Gastrocnemius medialis (tissue), 4 donors: ENCODE data around the gene REXO1. TPM values are rescaled to one million over a fixed set of nuclear protein-coding genes. Genes with fewer than 3 reads are reported as not detected.
A peak's percentile ranks its signal among the peaks of the same experiment; 100 is the strongest.
"Not testable (repeated sequence)": the region's sequence is repeated elsewhere in the genome, so short reads cannot be mapped to it uniquely, and the experiment has no call there.

Experiments
- ATAC-seq, 2 donors: fragments of 150-250 bp; one replicate each; pipeline ENCODE4 v1.9.1; 2016
- DNase-seq, 2 donors: peaks; one replicate each; pipeline ENCODE4 v3.0.0-alpha.2; 2019
- H3K27ac ChIP-seq, 4 donors: fragments of 200-600 bp; sonication (generic); 1 replicate in 1 of 4; 2 replicates in 3 of 4; pipeline ENCODE4 v1.5.1; 2016 to 2018; ENCODE audit warnings: mild to moderate bottlenecking in 2 of 4, moderate library complexity in 1 of 4
- H3K27me3 ChIP-seq, 3 donors: fragments of 200-600 bp; sonication (generic) in 2 of 3; 1 replicate in 1 of 3; 2 replicates in 2 of 3; pipeline versions ENCODE4 v1.5.1 to v1.6.0; 2016 to 2019; ENCODE audit warnings: mild to moderate bottlenecking in 1 of 3, moderate library complexity in 1 of 3
- H3K36me3 ChIP-seq, 2 donors: fragments of 200-600 bp; sonication (generic) in 1 of 2; one replicate each; pipeline ENCODE4 v1.5.1; 2017 to 2018
- H3K4me1 ChIP-seq, 2 donors: fragments of 200-600 bp; sonication (generic) in 1 of 2; one replicate each; pipeline ENCODE4 v1.5.1; 2016 to 2017; ENCODE audit warnings: mild to moderate bottlenecking in 2 of 2
- H3K4me3 ChIP-seq, 4 donors: fragments of 200-600 bp; sonication (generic) in 3 of 4; 1 replicate in 1 of 4; 2 replicates in 3 of 4; pipeline ENCODE4 v1.5.1; 2016 to 2019; ENCODE audit warnings: mild to moderate bottlenecking in 2 of 4
- H3K9me3 ChIP-seq, 3 donors: fragments of 200-600 bp; sonication (generic) in 2 of 3; 1 replicate in 1 of 3; 2 replicates in 2 of 3; pipeline ENCODE4 v1.5.1; 2016 to 2019
- CTCF ChIP-seq, 5 experiments: fragments of 450-650 bp in 3 of 5; fragments of 200-600 bp in 2 of 5; sonication (generic) in 2 of 5; IDR thresholded peaks in 4 of 5; conservative IDR thresholded peaks in 1 of 5; 1 replicate in 4 of 5; 2 replicates in 1 of 5; pipeline ENCODE4 v1.5.1; 2016 to 2019; ENCODE audit warnings: antibody characterized with exemption in 5 of 5, mild to moderate bottlenecking in 3 of 5, moderate library complexity in 3 of 5
- POLR2A ChIP-seq, 2 donors: fragments of 450-650 bp; IDR thresholded peaks; one replicate each; pipeline ENCODE4 v1.6.1; 2017; ENCODE audit warnings: antibody characterized with exemption in 2 of 2, mild to moderate bottlenecking in 2 of 2, moderate library complexity in 2 of 2
- in situ Hi-C, 4 donors: fragments of 200-750 bp; cut with MboI; loops; one replicate each; pipeline versions ENCODE4 v1.15.0 to v1.8.0; 2017; ENCODE audit warnings: low sequenced_read_pairs in 4 of 4
- intact Hi-C: fragments of 100-400 bp; cut with DNase I; formaldehyde crosslinking; loops from one replicate; pipeline ENCODE4 v1.15.1; 2023; ENCODE audit warnings: low total_unique reads
- total RNA-seq, 4 donors: library from RNA; depleted of rRNA; stranded (reverse); fragments of >200 nt; gene quantifications; one replicate each; pipeline versions ENCODE4 v1.1.0 to v1.2.3, GENCODE V29; 2016

The REXO1 gene
- total RNA-seq, 4 donors from 2014 or later: 10.8 to 28.5 (median 20.5) TPM

GRCh38 chr19:1888385-1888784, 40.1 kb upstream of the REXO1 start:
- H3K27ac ChIP-seq: no peak overlapping the region
- H3K9me3 ChIP-seq: no peaks in the 10 kb centered on the region
- ATAC-seq (no peak), DNase-seq (no peak)
- no peaks in the 10 kb centered on the region for H3K27me3 ChIP-seq
- no peak for TF ChIP-seq POLR2A (IDR thresholded peaks at IDR 0.05)
- TF ChIP-seq CTCF (IDR thresholded peaks at IDR 0.05 in 4 of 5, conservative IDR thresholded peaks at IDR 0.05 in 1 of 5): no peak
- peaks cover 12 to 16% of the 10 kb centered on the region in 2 donors for H3K4me1 ChIP-seq
- no peaks in the 10 kb centered on the region for H3K36me3 ChIP-seq
- H3K4me3 ChIP-seq: no peak overlapping the region
- in situ Hi-C loops (no loop called here), intact Hi-C loops (no loop called here)

- H3K27me3 ChIP-seq, in situ Hi-C loops, H3K4me3 ChIP-seq, H3K27ac ChIP-seq, DNase-seq, H3K36me3 ChIP-seq, intact Hi-C loops, H3K9me3 ChIP-seq, ATAC-seq: not testable (repeated sequence)
- H3K4me1 ChIP-seq: peaks cover 25 to 31% of the 10 kb centered on the region in 2 donors
Measured at GRCh38 chr19:1886360-1886759, 38.1 kb upstream of the REXO1 start.

GRCh38 chr19:1885398-1886119, 37.3 kb upstream of the REXO1 start, which contains the start of gene ABHD17A:
Gene ABHD17A (minus strand): TSS chr19:1885496. CDS start chr19:1881566, 3,930 bp downstream.
- DNase-seq: peak; percentile 82 to 89
- Histone ChIP-seq H3K4me1 (peaks cover 25 to 34% of the 10 kb centered on the region in 2 donors), H3K27ac (peak within 1 kb of the TSS; percentile 74 to 86 (median 84)), H3K4me3 (peak within 1 kb of the TSS; percentile 78 to 98 (median 90))
- H3K9me3 ChIP-seq, H3K27me3 ChIP-seq, H3K36me3 ChIP-seq, intact Hi-C loops, in situ Hi-C loops: not testable (repeated sequence)
- peak; percentile 72 to 82 for TF ChIP-seq POLR2A (IDR thresholded peaks at IDR 0.05)
- ATAC-seq: peak; percentile 89 to 96

- H3K36me3 ChIP-seq: no peaks in the 10 kb centered on the region
- no peaks in the 10 kb centered on the region for H3K27me3 ChIP-seq
- peaks cover 29 to 37% of the 10 kb centered on the region in 2 donors for H3K4me1 ChIP-seq
- no peak for TF ChIP-seq CTCF (IDR thresholded peaks at IDR 0.05 in 4 of 5, conservative IDR thresholded peaks at IDR 0.05 in 1 of 5)
- no peak for TF ChIP-seq POLR2A (IDR thresholded peaks at IDR 0.05)
- H3K9me3 ChIP-seq: no peaks in the 10 kb centered on the region
- H3K4me3 ChIP-seq: peak overlapping the region; percentile 78 to 98 (median 90)
- H3K27ac ChIP-seq: peak overlapping the region; percentile 74 to 86 (median 84)
- in situ Hi-C loops: no loop called here
- intact Hi-C loops: no loop called here
- ATAC-seq: peak; percentile 27 to 45
- DNase-seq: no peak
Measured at GRCh38 chr19:1884719-1885334, 36.5 kb upstream of the REXO1 start.

- Histone ChIP-seq H3K27ac (peak overlapping the region; percentile 74 to 86 (median 84)), H3K36me3 (no peaks in the 10 kb centered on the region), H3K9me3 (no peaks in the 10 kb centered on the region), H3K4me3 (peak overlapping the region; percentile 78 to 98 (median 90)), H3K4me1 (peaks cover 29 to 37% of the 10 kb centered on the region in 2 donors), H3K27me3 (no peaks in the 10 kb centered on the region)
- in situ Hi-C loops: no loop called here
- DNase-seq (no peak), ATAC-seq (no peak)
- intact Hi-C loops: no loop called here
- TF ChIP-seq CTCF (IDR thresholded peaks at IDR 0.05 in 4 of 5, conservative IDR thresholded peaks at IDR 0.05 in 1 of 5): no peak
- no peak for TF ChIP-seq POLR2A (IDR thresholded peaks at IDR 0.05)
Measured at GRCh38 chr19:1884291-1884718, 36.0 kb upstream of the REXO1 start.
